ENCODE measurements around the gene CFTR. TPM values are rescaled to one million over a fixed set of nuclear protein-coding genes. Genes with fewer than 3 reads are reported as not detected.

Gene CFTR
- total RNA-seq, 4 donors from 2014 or later = 0.80 to 11.7 (median 5.0) TPM

DNA sequence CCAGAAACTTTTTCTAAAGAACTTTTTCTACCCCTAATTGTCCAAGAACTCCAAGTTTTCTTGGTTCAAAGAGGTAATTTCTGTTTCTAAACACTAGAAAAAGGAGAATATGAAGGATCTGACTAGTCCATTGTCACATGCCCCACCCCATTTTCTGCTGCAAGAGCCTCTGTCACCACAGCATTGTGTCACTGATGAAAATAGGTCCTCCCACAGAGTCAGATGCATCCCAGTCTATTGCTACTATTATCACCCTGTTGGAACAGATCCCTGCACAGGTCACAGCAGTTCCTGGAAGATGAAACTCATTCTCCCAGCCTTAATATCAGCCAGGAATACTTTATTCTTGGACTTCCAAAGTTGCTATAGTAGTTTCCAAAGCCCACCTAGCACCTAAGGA, 7.5 kb upstream of the CFTR start:
- H3K4me3 ChIP-seq (ENCODE audit: low read depth, poor library complexity, severe bottlenecking) = no peak overlapping the region
- no peak for DNase-seq (ENCODE audit: low spot score in 2 of 2)
- intact Hi-C loops (cut with DNase I; ENCODE audit: low total_unique reads) = no loop called here
- no peak for TF ChIP-seq POLR2A (IDR thresholded peaks at IDR 0.05)
- TF ChIP-seq, protein P1, sequence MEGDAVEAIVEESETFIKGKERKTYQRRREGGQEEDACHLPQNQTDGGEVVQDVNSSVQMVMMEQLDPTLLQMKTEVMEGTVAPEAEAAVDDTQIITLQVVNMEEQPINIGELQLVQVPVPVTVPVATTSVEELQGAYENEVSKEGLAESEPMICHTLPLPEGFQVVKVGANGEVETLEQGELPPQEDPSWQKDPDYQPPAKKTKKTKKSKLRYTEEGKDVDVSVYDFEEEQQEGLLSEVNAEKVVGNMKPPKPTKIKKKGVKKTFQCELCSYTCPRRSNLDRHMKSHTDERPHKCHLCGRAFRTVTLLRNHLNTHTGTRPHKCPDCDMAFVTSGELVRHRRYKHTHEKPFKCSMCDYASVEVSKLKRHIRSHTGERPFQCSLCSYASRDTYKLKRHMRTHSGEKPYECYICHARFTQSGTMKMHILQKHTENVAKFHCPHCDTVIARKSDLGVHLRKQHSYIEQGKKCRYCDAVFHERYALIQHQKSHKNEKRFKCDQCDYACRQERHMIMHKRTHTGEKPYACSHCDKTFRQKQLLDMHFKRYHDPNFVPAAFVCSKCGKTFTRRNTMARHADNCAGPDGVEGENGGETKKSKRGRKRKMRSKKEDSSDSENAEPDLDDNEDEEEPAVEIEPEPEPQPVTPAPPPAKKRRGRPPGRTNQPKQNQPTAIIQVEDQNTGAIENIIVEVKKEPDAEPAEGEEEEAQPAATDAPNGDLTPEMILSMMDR (IDR thresholded peaks at IDR 0.05) = no peak

DNA sequence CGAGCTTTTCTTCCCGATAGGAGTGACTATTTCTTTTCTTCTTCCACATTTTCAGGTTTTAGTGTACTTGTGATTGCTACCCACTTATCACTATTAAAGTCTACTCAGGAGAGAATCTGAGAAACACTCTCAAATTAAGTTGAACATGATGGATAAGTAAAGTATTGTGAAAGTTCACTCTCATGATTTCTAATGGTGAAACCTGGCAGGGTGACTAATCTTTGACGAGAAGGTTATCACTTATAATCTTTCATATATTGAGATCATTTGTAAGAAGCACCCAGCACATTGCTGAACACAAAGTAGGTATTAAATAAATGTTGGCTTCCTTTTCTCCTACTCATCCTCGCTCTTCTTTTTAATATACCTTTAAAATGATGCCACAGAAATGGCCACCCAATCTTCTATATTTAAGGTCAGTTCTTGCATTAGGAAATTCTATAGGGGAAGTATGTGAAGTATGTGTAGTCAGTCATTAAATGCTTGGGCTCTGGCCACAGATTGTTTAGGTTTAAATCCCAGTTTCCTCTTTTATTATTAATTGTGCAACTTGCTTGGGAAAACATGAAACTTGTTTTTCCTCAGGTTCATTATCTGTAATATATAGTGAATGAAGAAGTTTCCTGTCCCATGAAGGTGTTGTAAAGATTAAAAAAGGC, 3.1 kb upstream of the CFTR start:
- no peak for DNase-seq (ENCODE audit: low spot score in 2 of 2)
- intact Hi-C loops (cut with DNase I; ENCODE audit: low total_unique reads) = no loop called here
- no peak overlapping the region for H3K4me3 ChIP-seq (ENCODE audit: low read depth, poor library complexity, severe bottlenecking)
- 80 to 84% methylated on average over 4 of the region's 4 CpGs for WGBS, 2 donors
- no peak for TF ChIP-seq POLR2A (IDR thresholded peaks at IDR 0.05)
- TF ChIP-seq, protein P1 (IDR thresholded peaks at IDR 0.05) = no peak

- no peak for TF ChIP-seq POLR2A (IDR thresholded peaks at IDR 0.05)
- TF ChIP-seq, protein P1 (IDR thresholded peaks at IDR 0.05) = no peak
- intact Hi-C loops (cut with DNase I; ENCODE audit: low total_unique reads) = no loop called here
- no peak for DNase-seq (ENCODE audit: low spot score in 2 of 2)
- WGBS, 2 donors = 38 to 46% methylated on average over 11 of the region's 11 CpGs
- no peak overlapping the region for H3K4me3 ChIP-seq (ENCODE audit: low read depth, poor library complexity, severe bottlenecking)
Measured at GRCh38 chr7:117478836-117479224, 995 bp upstream of the CFTR start.

- no peak overlapping the region for H3K4me3 ChIP-seq (ENCODE audit: low read depth, poor library complexity, severe bottlenecking)
- no peak for DNase-seq (ENCODE audit: low spot score in 2 of 2)
- intact Hi-C loops (cut with DNase I; ENCODE audit: low total_unique reads) = no loop called here
- WGBS, 2 donors = 5 to 10% methylated on average over 11 of the region's 11 CpGs
- TF ChIP-seq, protein P1 (IDR thresholded peaks at IDR 0.05) = no peak
- no peak for TF ChIP-seq POLR2A (IDR thresholded peaks at IDR 0.05)
Measured at GRCh38 chr7:117480055-117480362, 184 bp downstream of the CFTR start.

- TF ChIP-seq POLR2A (IDR thresholded peaks at IDR 0.05) = no peak
- TF ChIP-seq, protein P1 (IDR thresholded peaks at IDR 0.05) = no peak
- no peak for DNase-seq (ENCODE audit: low spot score in 2 of 2)
- WGBS, 2 donors = 39 to 44% methylated on average over 2 of the region's 2 CpGs
- H3K4me3 ChIP-seq (ENCODE audit: low read depth, poor library complexity, severe bottlenecking) = no peak overlapping the region
- intact Hi-C loops (cut with DNase I; ENCODE audit: low total_unique reads) = no loop called here
Measured at GRCh38 chr7:117480978-117481377, 1.2 kb downstream of the CFTR start.

DNA sequence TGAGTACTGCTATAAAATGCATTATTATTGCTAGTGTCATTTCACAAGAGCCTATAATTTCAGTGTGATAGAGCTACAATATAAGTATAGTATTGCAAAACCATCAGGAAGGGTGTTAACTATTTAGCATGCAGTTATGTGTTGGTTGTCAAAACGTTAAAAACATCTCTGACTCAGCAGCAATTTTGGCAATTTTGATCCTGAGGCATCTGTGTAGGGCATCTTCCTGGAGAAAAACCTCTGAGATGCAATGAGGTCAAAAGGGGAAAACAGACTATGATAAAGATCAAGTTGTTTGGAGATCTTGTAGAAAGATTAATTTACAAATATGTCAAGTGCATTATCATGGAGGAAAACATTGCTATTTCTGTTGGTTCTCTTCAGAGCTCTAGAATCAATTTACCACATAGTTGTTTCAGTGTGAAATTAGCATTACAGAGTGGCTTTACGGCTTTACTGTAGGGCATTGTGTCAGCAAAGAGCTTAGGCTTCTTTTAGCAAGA, 5.3 kb downstream of the CFTR start:
- no peak overlapping the region for H3K4me3 ChIP-seq (ENCODE audit: low read depth, poor library complexity, severe bottlenecking)
- intact Hi-C loops (cut with DNase I; ENCODE audit: low total_unique reads) = no loop called here
- no peak for DNase-seq (ENCODE audit: low spot score in 2 of 2)
- WGBS, 2 donors = 34 to 40% methylated on average over 2 of the region's 2 CpGs
- TF ChIP-seq POLR2A (IDR thresholded peaks at IDR 0.05) = no peak
- TF ChIP-seq, protein P1 (IDR thresholded peaks at IDR 0.05) = no peak
